Kidney (tissue), 14 donors: ENCODE results near the gene TPSB2. TPM values are rescaled to one million over a fixed set of nuclear protein-coding genes. Genes with fewer than 3 reads are reported as not detected.

Source experiments
- DNase-seq, 5 donors: peaks; one replicate each; pipeline ENCODE4 v3.0.0-alpha.2; 2013 to 2020
- FAIRE-seq: peaks from 2 replicates; lab custom pipeline; 2012; peaks lifted over from hg19 to GRCh38; lab: Jason Lieb, UNC
- H3K27ac ChIP-seq, 2 donors: one replicate each; pipeline ENCODE4 v1.7.0; 2013; ENCODE audit warnings: low read depth in 2 of 2, low read length in 2 of 2, inconsistent platforms in 1 of 2
- H3K27me3 ChIP-seq: one replicate; pipeline ENCODE4 v1.7.1; 2013; ENCODE audit warnings: low read length, inconsistent platforms; ENCODE audit not compliant: control insufficient read depth, insufficient read depth
- H3K36me3 ChIP-seq, 3 donors: one replicate each; pipeline versions ENCODE4 v1.7.0 to v1.7.1; 2013; ENCODE audit warnings: low read length in 3 of 3, control low read depth in 1 of 3, inconsistent platforms in 1 of 3; ENCODE audit not compliant: insufficient read depth in 3 of 3, control insufficient read depth in 2 of 3
- H3K4me1 ChIP-seq, 3 donors: one replicate each; pipeline versions ENCODE4 v1.7.0 to v1.7.1; 2013; ENCODE audit warnings: low read length in 3 of 3, inconsistent platforms in 1 of 3, low read depth in 1 of 3; ENCODE audit not compliant: control insufficient read depth in 2 of 3, insufficient read depth in 2 of 3
- H3K4me3 ChIP-seq, 3 donors: one replicate each; pipeline versions ENCODE4 v1.7.0 to v1.8.1; 2013; ENCODE audit warnings: low read length in 3 of 3, control low read depth in 1 of 3, inconsistent platforms in 1 of 3
- H3K9ac ChIP-seq, 3 donors: one replicate each; pipeline versions ENCODE4 v1.7.0 to v1.7.1; 2013; ENCODE audit warnings: low read length in 3 of 3, control low read depth in 1 of 3, inconsistent platforms in 1 of 3
- H3K9me3 ChIP-seq, 3 donors: one replicate each; pipeline versions ENCODE4 v1.7.0 to v1.7.1; 2013; ENCODE audit warnings: low read length in 3 of 3, control low read depth in 1 of 3, inconsistent platforms in 1 of 3; ENCODE audit not compliant: control insufficient read depth in 2 of 3, insufficient read depth in 1 of 3
- CTCF ChIP-seq: IDR thresholded peaks from 3 replicates; pipeline ENCODE4 v1.5.1; 2012; ENCODE audit warnings: mild to moderate bottlenecking, moderate library complexity, borderline replicate concordance; ENCODE audit not compliant: insufficient read depth; ENCODE audit errors: extremely low read depth
- intact Hi-C: fragments of 100-400 bp; cut with DNase I; formaldehyde crosslinking; loops from one replicate; pipeline ENCODE4 v1.11.1; 2022
- polyA plus RNA-seq: library from polyadenylated mRNA; stranded (reverse); fragments of 350-450 nt; fragmentation: Illumina TruSeq; extraction: RNeasy Lipid Tissue Mini Kit (QIAGEN cat#74804); gene quantifications from one replicate; pipeline ENCODE4 v1.2.3, GENCODE V29; 2014; ENCODE audit warnings: low read depth, low replicate concordance; ENCODE audit not compliant: insufficient read depth
- total RNA-seq: library from RNA; stranded (reverse); fragmentation: NEBNext Ultra II Directional; extraction: Animal tissue kit (Norgen Biotek cat#: 25700); gene quantifications from one replicate; pipeline ENCODE4 v1.2.1, GENCODE V29; 2021
- donor health status: control.
- donor health status: control.
- donor health status: control.
- donor health status: control.
- donor health status: control.
- donor health status: DM: yes; HTN: yes; CAD: no.
- donor health status: Normal renal cell carcinoma (clear cell type).

TPSB2 gene
- total and polyA plus RNA-seq, 2 donors from 2014 or later: 141 TPM; not detected in 1

GRCh38 chr16:1196494-1196893 is 33.5 kb downstream of the TPSB2 start:
- TF ChIP-seq CTCF: no peak
- no peak for DNase-seq
- H3K27ac ChIP-seq: no peak overlapping the region
- no peak overlapping the region for H3K4me3 ChIP-seq
- intact Hi-C loops: no loop called here
- H3K27me3 ChIP-seq: no peaks in the 10 kb centered on the region
- FAIRE-seq: no peak
- no peak overlapping the region for H3K9ac ChIP-seq
- no peaks in the 10 kb centered on the region for H3K9me3 ChIP-seq
- peaks cover 0 to 21% (median 9%) of the 10 kb centered on the region in 3 donors for H3K4me1 ChIP-seq
- no peaks in the 10 kb centered on the region for H3K36me3 ChIP-seq

DNA sequence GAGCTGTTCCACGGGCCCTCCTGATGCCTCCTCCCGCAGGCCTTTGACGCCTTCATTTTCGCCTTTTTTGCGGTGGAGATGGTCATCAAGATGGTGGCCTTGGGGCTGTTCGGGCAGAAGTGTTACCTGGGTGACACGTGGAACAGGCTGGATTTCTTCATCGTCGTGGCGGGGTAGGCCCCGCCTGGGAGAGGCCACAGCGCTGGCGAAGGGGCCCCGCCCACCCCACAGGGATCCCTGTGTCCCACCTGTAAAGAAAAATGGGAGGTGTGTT is 34.7 kb downstream of the TPSB2 start:
- DNase-seq (no peak), FAIRE-seq (no peak)
- H3K9ac ChIP-seq: no peak overlapping the region
- peaks cover 0 to 21% (median 9%) of the 10 kb centered on the region in 3 donors for H3K4me1 ChIP-seq
- no peak overlapping the region for H3K27ac ChIP-seq
- no peak for TF ChIP-seq CTCF
- H3K4me3 ChIP-seq: no peak overlapping the region
- H3K27me3 ChIP-seq: no peaks in the 10 kb centered on the region
- H3K9me3 ChIP-seq: no peaks in the 10 kb centered on the region
- H3K36me3 ChIP-seq: no peaks in the 10 kb centered on the region
- intact Hi-C loops: no loop called here

DNA sequence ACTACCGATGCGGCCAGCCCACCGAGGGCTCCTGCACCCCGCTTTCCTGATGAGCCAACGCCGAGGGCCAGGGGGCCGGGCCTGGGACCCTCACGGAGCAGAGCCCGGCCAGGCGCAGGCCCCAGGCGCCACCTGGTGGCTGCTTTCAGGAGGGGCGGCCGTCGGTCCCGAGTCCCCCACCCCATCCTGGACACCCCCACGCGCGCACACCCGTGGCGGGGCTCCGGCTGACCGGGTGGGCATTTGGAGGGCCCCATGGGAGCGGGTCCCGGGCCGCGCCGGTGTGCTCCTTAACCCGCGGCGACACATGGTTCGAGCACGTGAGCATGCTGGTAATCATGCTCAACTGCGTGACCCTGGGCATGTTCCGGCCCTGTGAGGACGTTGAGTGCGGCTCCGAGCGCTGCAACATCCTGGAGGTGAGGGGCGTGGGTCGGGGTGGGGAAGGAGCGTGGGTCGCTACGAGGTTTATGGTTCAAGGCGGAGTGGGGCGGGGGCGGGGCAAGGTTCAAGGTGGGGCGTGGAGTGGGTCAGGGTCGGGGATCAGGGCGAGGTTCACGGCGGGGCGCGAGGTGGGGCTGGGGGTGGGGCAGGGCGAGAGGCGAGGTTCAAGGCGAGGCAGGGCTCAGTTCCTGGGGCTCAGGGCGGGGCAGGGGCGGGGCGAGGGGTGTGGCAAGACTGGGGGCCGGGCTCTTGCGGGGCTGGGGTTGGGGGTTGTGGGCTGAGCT is 35.2 kb downstream of the TPSB2 start:
- no peaks in the 10 kb centered on the region for H3K9me3 ChIP-seq
- FAIRE-seq: no peak
- no peaks in the 10 kb centered on the region for H3K27me3 ChIP-seq
- intact Hi-C loops: no loop called here
- H3K27ac ChIP-seq: no peak overlapping the region
- DNase-seq: peak in 2 of 5 donors; percentile 49 to 51
- H3K36me3 ChIP-seq: no peaks in the 10 kb centered on the region
- no peak overlapping the region for H3K9ac ChIP-seq
- H3K4me3 ChIP-seq: no peak overlapping the region
- H3K4me1 ChIP-seq: peaks cover 0 to 21% (median 9%) of the 10 kb centered on the region in 3 donors
- TF ChIP-seq CTCF: peak; percentile 51
